Measurements from ENCODE around the gene MAP7D1.

Gene MAP7D1

DNA sequence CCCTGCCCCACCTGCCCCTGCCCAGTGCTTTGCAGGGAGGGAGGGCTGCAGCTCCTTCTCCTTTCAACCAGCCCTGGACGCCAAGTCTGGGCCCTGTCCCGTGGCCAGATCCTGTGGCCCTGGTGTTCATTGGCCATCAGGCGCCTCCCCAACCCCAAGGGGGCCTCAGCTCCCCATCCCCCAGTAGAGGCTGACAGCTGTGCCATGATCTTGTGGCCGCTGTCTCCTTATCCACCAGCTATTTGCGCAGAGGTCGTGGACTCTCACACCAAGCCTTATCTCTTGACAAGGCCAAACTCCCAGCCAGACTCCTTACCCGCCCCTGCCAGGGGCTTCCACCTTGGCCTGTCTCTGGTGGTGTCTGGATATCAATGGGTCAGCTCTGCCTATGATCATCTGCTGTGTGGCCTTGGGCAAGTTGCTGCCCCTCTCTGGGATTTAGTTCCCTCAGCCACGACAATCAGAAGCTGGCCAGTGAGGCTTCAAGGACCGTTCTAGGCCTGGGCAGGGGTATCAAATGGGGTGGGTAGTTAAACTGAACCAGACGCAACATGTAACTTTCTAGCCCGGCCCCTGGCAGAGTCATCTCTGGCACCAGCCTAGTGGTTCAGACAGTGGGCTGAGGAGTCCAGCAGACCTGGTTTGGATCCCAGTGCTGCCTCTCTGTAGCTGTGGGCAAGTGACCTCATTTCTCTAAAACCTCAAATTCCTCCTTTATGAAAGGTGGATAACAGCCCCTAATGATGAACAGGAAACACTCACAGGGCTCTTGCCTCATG lies 27.6 kb upstream of the MAP7D1 start:
- no peak for DNase-seq

DNA sequence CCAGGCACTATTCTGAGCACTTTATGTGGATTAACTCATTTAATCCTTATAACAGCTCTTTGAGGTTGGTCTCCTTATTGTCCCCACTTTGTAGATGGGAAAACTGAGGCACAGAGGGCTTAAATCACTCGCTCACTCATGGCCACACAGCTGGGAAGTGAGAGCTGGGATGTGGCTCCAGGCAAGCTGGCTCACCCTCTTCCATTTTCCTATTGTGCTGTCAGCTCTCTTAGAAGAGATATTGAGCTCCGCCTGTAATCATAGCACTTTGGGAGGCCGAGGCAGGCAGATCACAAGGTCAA lies 27.1 kb upstream of the MAP7D1 start:
- DNase-seq = no peak

DNA sequence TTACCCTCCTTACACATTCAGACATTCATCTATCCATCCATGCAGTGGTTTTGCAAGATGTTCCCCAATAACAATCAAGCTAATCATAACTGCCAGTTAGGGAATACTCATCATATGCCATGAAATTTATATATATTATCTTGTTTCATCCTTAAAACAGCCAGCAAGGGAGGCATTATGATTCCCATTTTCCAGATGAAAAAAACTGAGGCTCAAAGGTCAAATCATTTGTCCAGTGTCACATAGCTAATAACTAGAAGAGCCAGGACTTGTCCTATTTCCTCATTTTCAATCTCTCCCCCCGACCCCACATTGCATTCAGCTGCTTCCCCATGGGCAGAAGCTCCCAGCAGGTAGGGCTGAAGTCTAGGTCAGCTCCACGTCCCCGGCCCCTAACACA lies 23.9 kb upstream of the MAP7D1 start:
- no peak for DNase-seq

DNA sequence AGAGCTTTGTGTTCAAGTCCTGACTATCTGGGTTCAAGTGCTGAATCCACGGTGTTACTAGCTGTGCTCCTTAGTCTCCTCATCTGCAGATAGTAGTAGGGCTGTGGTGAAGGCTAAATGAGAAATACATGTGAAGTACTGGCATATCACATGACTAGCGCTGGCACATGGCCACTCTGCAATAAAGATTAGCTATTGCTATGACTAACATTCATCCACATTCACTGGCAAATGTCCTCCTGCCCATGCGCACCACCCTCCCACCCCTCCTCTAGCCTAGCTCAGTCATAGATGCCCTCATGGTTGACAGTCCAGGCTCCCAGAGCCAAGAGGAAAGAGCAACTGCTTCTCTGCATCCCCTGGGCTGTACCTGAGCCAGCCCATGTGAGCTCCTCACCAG lies 22.5 kb upstream of the MAP7D1 start:
- no peak for DNase-seq

DNA sequence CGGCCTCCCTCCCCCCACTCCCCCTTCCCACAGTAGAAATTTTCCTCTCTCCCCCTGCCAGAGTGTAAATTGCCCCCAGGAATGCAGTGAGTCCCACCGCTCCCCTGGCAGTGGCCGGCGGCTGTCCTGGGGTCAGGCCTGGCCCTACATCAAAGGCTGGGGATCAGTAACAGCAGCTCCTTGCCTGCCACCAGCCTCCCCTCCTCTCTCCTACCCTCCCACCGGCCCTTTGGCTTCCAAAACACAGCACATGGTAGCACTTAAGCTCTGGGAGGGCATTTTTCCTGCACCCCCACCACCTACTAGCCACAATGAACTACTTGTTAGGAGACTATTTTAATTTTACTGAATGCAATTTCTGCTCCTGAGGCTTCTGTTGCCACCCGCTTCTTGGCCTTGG lies 21.9 kb upstream of the MAP7D1 start:
- no peak for DNase-seq

DNA sequence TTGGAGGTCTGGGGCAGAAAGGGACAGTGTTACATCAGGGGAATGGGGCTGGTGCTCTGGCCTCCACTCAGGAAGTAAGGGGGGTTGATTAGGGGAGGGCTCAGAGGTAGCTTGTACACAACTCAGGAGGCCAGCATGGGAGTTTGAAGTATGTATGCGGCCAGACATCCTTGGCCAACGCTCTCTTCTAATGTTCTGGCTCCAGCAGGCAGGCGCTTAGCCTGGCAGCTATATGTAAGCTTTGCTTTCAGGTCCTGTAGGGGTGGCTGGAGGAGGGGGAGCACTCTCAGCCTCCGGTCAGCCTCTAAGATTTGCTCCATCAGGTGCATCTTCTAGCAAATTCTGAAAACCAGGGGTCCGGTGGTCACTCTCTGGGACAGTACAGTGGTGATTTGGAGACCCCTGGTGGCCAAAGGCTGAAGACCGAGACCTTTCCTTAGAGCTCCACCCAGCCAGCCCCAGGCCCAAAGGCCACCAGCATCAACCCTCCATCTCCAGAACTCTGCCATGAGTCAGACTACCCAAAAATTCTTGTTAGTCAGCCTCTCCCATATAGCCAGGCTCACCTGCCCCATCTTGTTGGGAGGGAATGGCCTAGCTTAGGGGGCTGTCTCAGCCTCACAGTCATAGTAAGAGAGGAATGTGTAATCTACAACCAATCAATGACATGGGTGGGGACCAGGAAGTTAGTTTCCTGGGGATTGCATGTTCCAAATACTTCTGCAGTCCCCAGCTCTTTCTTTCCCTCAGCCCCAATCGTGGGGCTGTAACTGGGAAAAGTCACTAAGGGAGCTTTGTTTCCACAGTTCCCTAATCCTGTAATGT lies 21.2 kb upstream of the MAP7D1 start:
- peak; percentile 30 to 42 for DNase-seq

DNA sequence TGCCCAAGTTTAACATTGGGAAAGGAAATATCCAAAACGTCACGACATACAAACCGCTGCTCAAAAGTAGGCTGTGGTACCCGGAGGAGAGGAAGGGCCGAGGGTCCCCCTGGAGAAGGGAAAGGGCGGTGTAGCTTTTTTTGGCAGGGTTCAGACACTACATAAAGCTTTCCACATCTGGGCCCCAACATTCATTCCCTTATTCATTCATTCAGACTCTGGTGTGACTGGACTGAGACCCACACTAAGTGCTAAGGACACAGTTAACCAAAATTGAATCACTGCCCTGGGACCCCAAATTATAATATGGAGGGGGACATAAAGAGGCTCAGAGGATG lies 20.7 kb upstream of the MAP7D1 start:
- no peak for DNase-seq

DNA sequence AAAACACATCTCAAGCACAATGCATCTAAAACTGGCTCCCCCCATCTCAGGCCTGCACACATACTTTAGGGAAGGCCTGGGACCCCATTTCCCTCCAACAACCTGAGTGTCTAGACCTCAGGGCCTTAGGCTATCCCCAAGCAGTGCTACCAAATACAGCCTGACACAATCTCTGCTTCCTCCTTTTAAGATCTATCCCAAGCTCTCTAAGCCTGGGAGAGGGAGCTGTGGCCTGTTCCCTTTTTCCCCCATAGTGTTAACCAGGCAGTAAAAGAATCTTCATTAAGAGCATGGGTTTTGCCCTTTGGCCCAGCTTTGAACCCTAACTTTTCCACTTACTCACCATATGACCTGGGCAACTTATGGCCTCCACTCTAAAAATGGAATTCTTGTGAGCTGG lies 20.2 kb upstream of the MAP7D1 start:
- DNase-seq = no peak

DNA sequence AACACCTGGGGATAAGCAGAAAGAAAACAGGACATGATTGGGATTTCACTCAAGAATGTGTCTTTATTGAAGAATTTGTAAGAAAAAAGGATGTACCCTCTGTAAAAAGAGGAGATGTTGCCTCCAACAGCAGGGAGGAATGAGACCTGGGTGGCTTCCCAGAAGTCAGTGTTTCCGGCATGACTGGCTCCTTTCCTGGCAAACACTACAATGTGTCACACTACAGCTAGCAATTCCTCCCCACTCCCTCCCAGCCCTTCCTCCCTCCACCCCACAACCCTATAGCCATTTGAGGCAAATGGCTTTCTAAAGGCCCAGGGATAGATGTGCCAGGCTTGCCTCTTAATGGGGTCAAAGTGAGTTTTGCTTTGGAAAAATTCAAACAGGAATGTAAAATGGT lies 19.4 kb upstream of the MAP7D1 start:
- DNase-seq = no peak

DNA sequence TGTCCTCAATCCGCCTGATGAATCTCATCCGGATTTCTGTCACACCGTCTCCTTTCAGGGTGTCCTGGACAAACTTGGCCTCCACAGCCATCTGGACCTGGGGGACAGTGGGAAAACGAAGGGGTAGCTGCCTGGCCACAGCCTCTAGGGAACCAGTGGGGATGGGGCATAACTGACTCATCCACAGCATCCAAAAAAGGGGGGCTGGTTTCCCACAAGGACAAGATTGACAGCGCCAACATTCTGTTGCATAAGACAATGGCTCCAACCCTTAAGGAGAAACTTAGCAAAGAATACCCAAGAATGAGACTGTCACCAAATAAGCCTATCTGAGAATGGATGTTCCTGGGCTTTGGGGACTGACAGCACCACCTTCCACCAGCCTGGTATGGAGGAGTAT lies 18.7 kb upstream of the MAP7D1 start:
- no peak for DNase-seq

DNA sequence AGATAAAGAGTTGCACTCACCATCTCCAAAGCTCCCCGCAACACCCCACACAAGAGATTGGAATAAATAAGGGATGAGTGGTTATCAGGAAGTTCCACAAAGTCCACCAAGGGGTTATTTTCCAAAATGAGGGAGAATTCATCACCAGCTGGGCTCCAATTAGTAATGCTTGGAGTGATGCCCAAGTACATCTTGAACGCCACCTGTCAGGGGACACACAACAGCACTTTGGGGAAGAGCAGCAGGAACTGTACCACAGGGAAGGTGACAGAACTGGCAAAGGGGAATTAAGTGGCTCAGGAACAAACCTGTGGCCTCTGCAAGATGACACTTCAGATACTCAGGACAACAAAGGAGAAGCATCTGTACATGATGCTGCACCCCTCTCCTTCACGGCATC lies 18.2 kb upstream of the MAP7D1 start:
- DNase-seq = no peak

DNA sequence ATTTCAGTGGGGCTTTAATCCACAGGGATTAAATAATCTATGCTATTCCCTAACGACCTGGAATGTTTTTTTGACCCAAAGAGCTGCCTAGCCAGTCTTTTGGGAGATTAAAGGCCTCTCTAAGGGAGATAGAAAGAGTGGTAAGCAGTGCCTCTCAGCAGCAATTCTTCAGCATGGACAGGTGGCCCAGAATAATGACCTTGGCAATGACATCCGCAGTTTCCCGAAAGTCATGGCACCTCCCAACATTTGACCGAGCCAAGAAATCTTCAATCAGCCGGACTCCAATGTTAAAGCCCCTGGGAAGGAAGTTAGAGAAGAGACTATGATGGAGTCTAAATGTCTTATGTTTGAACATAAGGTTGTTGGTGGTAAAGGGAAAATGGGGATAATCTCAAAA lies 16.4 kb upstream of the MAP7D1 start:
- no peak for DNase-seq

DNA sequence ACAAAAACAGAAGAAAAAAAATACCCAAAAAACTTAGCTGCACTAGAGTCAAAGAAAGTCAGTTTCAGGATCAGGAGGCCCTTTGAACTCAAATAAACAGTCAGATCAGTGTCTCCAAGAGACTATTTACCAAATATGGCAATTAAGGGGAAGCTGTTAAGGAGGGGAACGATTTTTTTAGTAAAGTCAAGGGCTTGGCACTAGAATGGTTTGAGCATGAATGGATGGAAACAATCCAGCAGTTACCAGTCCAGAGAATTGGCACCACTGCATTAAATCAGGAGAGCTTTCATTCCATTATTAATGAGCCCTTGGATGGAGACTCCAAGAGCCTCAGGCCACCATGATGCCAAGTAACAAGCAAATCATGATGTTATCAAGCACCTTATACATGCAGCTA lies 13.8 kb upstream of the MAP7D1 start:
- DNase-seq = no peak

DNA sequence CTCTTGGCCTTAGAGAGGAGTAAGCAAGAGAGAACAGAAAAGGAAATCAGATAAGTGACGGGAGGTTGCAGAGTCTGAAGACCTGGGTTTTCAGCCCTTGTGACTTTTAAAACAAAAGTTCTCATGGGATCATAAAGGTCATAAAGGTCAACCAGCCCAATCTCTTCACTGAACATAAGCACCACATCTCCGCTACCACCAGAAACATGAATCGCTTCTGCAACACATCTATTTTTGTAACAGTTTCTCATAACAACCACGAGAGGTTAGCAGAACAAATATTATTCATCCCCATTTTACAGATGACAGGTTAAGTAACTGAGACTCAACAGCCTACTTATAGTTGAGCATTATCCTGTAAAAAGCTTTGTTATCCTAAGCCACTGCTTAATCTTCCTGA lies 12.5 kb upstream of the MAP7D1 start:
- DNase-seq = no peak

DNA sequence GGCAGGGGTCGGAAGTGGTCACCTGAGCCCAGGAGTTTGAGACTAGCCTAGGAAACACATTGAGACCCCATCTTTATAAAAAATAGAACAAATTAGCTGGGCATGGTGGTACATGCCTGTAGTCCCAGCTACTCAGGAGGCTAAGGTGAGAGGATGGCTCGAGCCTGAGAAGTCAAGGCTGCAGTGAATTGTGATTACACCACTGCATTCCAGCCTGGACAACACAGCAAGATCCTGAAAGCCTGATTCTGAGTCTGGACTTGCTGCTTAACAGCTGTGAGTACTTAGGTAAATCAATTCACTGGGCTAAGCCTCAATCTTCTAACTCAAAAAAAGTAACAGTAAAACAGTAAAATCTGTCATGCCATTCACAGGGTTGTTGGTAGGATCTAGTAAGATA lies 11.5 kb upstream of the MAP7D1 start:
- no peak for DNase-seq

DNA sequence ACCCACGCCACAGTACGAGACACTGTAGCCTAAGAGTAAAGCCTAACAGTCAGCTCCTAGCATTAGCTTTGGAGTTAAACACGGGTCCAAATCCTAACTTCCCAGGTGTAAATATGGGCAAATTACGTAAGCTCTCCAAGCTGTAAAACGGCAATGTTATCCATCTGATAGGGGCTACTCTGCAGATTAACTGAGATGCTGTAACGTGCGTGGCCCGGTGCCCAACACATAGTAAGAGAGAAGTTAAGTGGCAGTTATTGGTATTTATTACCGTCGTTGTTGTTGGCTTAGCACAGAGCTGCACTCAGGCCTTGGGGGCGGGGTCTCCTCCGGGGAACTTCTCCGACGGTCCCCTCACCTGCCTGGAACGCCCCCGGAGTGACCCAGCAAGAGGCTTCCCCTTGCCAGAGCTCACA lies 7.1 kb upstream of the MAP7D1 start:
- no peak for DNase-seq

DNA sequence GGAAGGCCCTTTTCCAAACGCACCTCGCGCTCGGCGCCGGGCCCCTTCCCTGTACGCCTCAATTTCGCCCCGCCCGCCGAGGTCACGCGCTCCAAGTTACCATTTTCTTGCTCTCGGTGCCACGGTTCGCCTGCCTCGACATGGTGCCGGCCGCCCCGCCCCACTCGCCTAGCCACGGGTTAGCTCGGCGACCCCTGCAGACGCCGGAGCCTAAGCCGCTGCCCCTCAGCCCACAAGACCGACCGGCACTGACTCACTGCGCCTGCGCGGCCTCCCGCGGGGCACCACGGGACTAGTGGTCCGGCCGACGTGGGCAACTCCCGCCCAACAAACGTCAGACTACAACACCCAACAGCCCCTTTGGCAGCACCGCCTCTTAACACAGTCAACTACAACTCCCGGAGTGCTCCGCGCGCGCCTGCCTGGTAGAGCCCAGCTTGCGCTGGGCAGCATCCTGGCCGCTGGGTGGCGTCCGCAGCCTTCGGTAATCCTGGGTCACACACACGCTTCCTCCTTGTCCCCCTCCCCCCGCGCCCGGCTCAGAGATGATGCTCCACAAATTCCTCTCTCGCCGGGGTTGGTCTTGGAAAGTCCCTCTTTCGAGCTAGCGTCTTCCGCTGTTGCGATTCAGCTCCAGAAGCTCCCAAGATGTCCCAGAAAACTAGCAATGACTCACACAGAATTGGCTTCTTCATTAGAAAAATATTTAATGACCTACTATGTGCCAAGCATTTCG lies 6.6 kb upstream of the MAP7D1 start, which contains the start of gene TRAPPC3:
Gene TRAPPC3 (minus strand): TSS at position 250 of the 736 bp plus-strand sequence. CDS start 108 bp downstream, at position 142.
- peak; percentile 99 to 100 for DNase-seq

DNA sequence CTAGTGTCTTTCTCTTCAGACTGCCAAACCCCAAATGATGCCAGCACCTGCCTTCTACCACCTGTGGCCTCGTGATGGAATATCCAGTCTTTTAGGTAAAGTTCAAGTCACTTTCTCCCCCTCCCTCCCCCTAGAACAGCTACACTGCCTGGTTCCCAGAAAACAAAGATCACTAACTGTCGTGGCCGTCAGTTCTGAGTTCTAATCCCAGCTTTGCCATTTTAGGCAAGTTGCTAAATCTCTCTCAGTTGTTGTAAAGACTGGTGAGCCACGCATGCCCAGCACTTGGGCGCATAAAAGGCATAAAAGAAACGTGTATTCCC lies 6.0 kb upstream of the MAP7D1 start:
- DNase-seq = no peak

DNA sequence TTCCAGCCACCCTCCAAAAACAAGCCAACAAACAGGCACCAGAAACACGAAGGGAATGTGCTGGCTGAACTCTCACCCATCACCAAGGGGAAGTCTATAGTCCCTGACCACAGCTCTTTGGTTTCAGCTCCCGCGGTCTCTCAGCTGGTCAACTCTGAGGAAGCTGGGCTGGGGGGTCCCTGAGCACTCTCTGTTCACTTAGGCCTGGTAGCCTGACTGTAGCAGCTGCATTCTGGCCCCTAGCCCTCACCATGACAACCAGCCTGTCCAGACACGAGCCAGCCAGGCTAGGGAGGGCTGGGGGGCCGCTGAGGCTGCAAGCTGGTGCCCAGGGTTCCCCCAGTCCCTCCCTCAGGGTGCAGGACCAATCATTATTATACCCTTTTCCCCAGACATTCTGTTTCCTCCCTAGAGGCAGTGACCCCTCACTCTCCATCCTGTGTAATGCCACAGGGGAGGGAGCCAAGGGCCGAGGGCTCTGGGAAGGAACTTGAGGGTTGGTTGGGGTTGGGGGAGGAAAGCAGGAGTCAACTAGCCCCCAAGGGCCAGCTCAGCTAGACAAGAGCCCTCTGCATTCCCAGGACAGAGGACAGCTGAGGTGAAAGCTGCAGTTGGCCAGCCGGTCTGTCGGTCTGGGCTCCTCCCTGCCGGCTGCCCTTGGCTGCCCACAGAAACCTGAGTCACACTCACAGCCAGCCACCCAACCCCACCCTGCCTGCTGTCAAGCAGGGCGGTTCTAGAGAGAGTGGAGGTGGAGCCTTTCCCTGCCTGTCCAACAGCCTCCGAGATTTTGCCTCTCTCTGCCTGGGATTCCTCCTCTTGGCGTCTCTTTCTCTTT lies 5.4 kb upstream of the MAP7D1 start:
- peak; percentile 81 to 85 for DNase-seq

DNA sequence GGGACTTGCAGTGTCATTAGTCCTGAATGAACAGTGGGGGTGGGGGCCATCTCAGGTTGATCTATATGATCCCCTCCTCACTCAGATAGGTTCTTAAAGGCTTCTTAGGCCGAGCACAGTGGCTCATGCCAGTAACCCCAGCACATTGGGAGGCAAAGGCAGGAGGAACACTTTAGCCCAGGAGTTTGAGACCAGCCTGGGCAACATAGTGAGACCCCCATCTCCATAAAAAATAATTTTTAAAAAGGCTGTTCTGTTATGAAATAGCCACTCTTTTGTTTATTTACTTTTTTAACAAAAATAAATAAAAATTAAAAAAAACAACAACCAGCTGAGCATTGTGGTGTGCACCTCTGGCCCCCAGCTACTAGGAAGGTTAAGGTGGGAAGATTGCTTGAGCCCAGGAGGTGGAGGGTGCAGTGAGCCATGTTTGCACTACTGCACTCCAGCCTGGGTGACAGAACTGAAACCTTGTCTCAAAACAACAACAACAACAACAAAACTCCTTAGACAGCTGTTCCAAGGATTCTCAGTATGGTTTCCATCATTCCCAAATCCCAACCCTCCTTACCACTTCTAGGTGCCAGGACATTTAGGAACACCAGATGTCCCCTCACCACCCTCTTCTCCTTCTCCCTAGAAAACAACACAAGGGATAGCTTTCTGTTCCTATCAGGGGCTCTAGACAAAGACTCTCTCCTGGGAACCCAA lies 4.7 kb upstream of the MAP7D1 start:
- DNase-seq = no peak

DNA sequence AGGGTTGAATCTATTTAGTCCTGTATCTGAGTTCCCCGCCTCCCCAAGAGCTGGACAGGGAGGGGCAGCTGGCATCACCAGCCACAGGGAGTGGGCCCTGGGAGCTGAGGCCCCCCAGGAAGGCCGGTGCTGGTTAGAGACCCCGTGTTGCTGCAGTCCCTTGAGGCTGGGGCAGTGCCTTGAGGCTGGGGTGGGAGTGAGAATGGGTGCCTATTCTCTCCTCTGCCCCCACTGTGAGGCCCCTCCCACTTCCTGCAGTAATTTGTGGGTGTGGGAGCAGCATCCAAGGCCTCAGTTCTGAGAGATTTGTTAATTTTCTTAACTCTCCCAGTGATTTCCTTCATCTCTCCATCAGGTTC lies 4.1 kb upstream of the MAP7D1 start:
- peak; percentile 67 to 72 for DNase-seq

DNA sequence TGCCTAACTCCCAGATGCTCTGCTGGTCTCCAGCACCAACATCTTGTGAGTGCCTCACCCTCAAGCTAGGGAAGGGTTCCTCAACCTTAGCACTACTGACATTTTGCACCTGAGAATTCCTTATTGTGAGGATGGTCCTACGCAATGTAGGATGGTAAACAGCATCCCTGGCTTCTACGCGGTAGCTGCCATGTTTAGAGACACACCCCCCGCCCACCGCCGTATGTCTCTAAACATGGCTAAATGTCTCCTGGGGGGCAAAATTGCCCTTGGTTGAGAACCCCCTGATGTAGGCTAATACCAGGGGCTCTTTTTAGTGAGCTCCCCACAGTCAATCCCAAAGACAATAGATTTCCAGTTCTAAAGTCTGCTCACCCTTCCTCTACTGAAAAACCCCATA lies 2.5 kb upstream of the MAP7D1 start:
- DNase-seq = no peak

DNA sequence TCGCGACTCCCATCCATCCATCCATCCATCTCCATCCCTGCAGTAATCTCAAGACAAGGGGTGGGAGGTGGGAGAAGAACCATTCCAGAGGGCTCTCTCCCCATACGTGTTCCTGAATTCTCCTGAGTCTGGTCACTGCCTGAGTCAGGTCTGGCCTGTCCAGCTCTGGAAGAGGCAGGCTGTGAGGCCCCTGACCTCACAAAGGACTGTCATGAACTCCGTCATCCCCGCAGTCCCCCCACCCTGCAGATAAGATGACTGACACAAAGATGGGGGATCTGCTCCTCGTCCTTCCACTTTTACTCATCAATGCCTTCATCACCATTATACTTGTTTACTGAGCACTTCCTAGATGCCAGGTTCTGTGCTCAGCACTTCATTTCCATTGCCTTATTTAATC lies 1.6 kb upstream of the MAP7D1 start:
- no peak for DNase-seq

All from CD4-positive, alpha-beta T cell treated with Interleukin-1 beta for 1 hour (primary cell).